K562 (cell line): ENCODE measurements around the gene SEL1L.

Source experiments
- CBX8 ChIP-seq: fragments of 200-600 bp; sonication (generic); IDR thresholded peaks from 2 replicates; pipeline ENCODE4 v1.6.1; 2012; ENCODE audit warnings: borderline replicate concordance, mixed run types, low read depth, mild to moderate bottlenecking, moderate library complexity, mixed read lengths, low read length, control low read depth, inconsistent platforms; ENCODE audit not compliant: poor library complexity, severe bottlenecking; ENCODE audit errors: extremely low read depth
- PML ChIP-seq: IDR thresholded peaks from 2 replicates; pipeline ENCODE4 v1.6.1; 2012; ENCODE audit warnings: low read length, inconsistent platforms
- POLR2A ChIP-seq: fragments of 450-650 bp; conservative IDR thresholded peaks from 2 replicates; pipeline ENCODE4 v1.6.1; 2016
- ZNF175 ChIP-seq: fragments of 200-800 bp; sonication (Bioruptor generic); IDR thresholded peaks from 2 replicates; pipeline ENCODE4 v1.6.1; 2016; ENCODE audit warnings: low read depth, mild to moderate bottlenecking, missing genetic modification characterization, missing compliant biosample characterization
- TF ChIP-seq, protein P1 (sequence below): sonication (generic); formaldehyde crosslinking; IDR thresholded peaks from 2 replicates; pipeline ENCODE4 v1.9.0; 2022; ENCODE audit warnings: mild to moderate bottlenecking, missing genetic modification reagents

DNA sequence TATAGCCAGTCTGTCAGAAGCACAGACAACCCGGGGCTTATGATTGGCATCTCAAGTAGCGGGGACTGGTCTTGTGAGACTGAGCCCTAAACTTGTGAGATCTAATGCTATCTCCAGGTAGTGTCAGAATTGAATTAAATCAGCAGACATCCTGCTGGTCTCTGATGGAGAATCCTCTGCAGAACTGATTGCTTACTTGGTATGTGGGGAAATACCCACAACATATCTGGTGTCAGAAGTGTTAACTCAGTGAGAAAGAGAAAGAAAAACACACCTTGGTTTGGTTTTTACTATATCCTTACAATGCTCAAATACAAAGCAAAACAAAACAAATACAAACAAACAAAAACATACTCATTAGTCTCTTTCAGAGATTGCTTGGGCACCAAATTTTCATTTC, 10.0 kb downstream of the SEL1L start:
- TF ChIP-seq ZNF175 (CRISPR knock-in tag) (no peak), PML (no peak), POLR2A (no peak), CBX8 (no peak)
- TF ChIP-seq, protein P1, sequence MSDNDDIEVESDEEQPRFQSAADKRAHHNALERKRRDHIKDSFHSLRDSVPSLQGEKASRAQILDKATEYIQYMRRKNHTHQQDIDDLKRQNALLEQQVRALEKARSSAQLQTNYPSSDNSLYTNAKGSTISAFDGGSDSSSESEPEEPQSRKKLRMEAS (CRISPR knock-in tag) = no peak
